Measurements from ENCODE around the gene C1QTNF5.

- TF ChIP-seq CTCF (IDR thresholded peaks at IDR 0.05) (no peak), POLR2A (IDR thresholded peaks at IDR 0.05) (no peak)
Measured at GRCh38 chr11:119388103-119388502, 47.4 kb upstream of the C1QTNF5 start.

All from heart left ventricle (tissue), 13 donors.